GM21360 (cell line): ENCODE data around the gene KLHL24.
"Not testable (repeated sequence)": the region's sequence is repeated elsewhere in the genome, so short reads cannot be mapped to it uniquely, and the experiment has no call there.

ENCODE experiments used
- ATAC-seq: cut with Tn5 transposase; IDR thresholded peaks from one replicate; pipeline ENCODE4 v1.9.1; 2021; ENCODE audit warnings: mild to moderate bottlenecking, moderate library complexity; ENCODE audit not compliant: unreplicated experiment

The KLHL24 gene

GRCh38 chr3:183635431-183636220 is at the start of gene KLHL24:
Gene KLHL24, plus strand, starts transcription at chr3:183635623. Its CDS starts 14,734 bp downstream, at chr3:183650357.
- ATAC-seq, result peak; percentile 79

- ATAC-seq, result no peak
These were observed 48.9 kb upstream of the KLHL24 start for GRCh38 chr3:183586477-183586876.

GRCh38 chr3:183587336-183587735 is 48.1 kb upstream of the KLHL24 start:
- no peak for ATAC-seq

- no peak for ATAC-seq
These were observed 45.0 kb upstream of the KLHL24 start for GRCh38 chr3:183590442-183590841.

- ATAC-seq, result peak; percentile 91
These were observed 43.4 kb upstream of the KLHL24 start for GRCh38 chr3:183591881-183592521.

- no peak for ATAC-seq
These were observed 42.6 kb upstream of the KLHL24 start for GRCh38 chr3:183592821-183593220.

- no peak for ATAC-seq
These were observed 40.8 kb upstream of the KLHL24 start for GRCh38 chr3:183594636-183595035.

- no peak for ATAC-seq
These were observed 37.5 kb upstream of the KLHL24 start for GRCh38 chr3:183597959-183598358.

GRCh38 chr3:183611326-183611725 is 24.1 kb upstream of the KLHL24 start:
- not testable (repeated sequence) for ATAC-seq

GRCh38 chr3:183613366-183614285 is 21.8 kb upstream of the KLHL24 start:
- ATAC-seq, result no peak

- ATAC-seq, result no peak
These were observed 16.9 kb upstream of the KLHL24 start for GRCh38 chr3:183618542-183618941.

GRCh38 chr3:183619010-183619409 is 16.4 kb upstream of the KLHL24 start:
- ATAC-seq, result no peak

GRCh38 chr3:183619624-183620251 is 15.7 kb upstream of the KLHL24 start:
- ATAC-seq, result no peak

GRCh38 chr3:183620252-183620628 is 15.2 kb upstream of the KLHL24 start:
- no peak for ATAC-seq

GRCh38 chr3:183622473-183622872 is 12.9 kb upstream of the KLHL24 start:
- not testable (repeated sequence) for ATAC-seq

GRCh38 chr3:183626877-183627594 is 8.4 kb upstream of the KLHL24 start:
- no peak for ATAC-seq

- ATAC-seq, result no peak
These were observed 5.7 kb upstream of the KLHL24 start for GRCh38 chr3:183629546-183630301.

- no peak for ATAC-seq
These were observed 3.7 kb upstream of the KLHL24 start for GRCh38 chr3:183631715-183632114.

- ATAC-seq, result not testable (repeated sequence)
These were observed 2.7 kb upstream of the KLHL24 start for GRCh38 chr3:183632725-183633124.
